RCC 7860 (cell line): ENCODE data around the gene SLC17A2.
"Not testable (repeated sequence)": the region's sequence is repeated elsewhere in the genome, so short reads cannot be mapped to it uniquely, and the experiment has no call there.

Experiments used
- DNase-seq: peaks from one replicate; pipeline ENCODE4 v3.0.0-alpha.2; 2015; ENCODE audit warnings: low spot score
- FAIRE-seq: peaks from 2 replicates; lab custom pipeline; 2012; peaks lifted over from hg19 to GRCh38; lab: Jason Lieb, UNC

SLC17A2 gene

DNA sequence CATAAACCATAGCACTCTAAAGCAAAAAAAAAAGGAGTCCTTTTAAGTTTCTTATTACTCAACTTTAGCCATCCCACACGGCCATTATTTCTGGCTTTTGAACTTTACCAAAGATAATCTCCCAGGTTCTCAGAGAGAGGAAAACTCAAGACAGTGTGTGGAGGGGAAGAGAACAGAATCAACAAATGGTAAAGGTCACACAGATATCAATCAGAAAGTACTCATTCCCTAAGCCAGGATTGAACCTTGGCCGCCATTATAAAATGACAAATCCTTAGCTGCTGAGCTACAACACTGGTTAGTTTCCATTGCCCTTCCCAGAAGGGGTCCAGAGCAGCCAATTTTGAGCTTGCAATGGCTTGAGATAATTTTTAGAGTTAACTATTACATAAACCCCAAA lies 22.0 kb upstream of the SLC17A2 start:
- FAIRE-seq (no peak), DNase-seq (no peak)

GRCh38 chr6:25951296-25952032 lies 21.0 kb upstream of the SLC17A2 start:
- DNase-seq (no peak), FAIRE-seq (no peak)

GRCh38 chr6:25950297-25950696 lies 19.8 kb upstream of the SLC17A2 start:
- no peak for DNase-seq
- FAIRE-seq: no peak

DNA sequence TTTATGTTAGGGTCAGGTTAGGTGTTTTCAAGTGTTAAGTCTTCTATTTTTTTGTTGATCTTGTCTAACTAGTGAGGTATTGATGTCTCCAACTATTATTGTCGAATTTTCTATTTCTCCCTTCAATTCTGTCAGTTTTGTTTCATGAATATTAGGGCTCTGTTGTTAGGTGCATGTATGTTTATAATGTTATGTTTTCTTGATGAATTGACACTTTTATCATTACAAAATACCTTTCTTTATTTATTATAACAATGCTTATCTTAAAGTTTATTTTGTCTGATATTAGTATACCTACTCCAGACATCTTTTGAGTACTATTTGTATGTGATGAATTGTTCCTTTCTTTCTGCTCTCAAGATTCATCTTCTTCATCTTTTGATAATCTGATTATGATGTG lies 19.2 kb upstream of the SLC17A2 start:
- DNase-seq (no peak), FAIRE-seq (no peak)

DNA sequence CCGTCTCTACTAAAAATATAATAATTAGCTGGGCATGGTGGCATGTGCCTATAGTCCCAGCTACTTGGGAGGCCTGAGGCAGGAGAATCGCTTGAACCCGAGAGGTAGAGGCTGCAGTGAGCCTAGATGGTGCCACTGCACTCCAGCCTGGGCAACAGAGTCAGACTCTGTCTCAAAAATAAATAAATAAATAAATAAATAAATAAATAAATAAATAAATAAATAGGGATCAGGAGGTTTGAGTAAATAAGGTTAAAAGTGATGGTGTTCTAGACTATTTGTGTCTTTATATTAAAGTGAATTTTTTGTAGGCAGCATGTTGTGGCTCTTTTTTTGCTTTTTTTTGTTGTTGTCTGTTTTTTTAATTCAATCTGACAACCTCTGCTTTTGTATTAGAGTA lies 17.0 kb upstream of the SLC17A2 start:
- not testable (repeated sequence) for FAIRE-seq, DNase-seq

GRCh38 chr6:25946631-25947030 lies 16.1 kb upstream of the SLC17A2 start:
- DNase-seq (no peak), FAIRE-seq (no peak)

DNA sequence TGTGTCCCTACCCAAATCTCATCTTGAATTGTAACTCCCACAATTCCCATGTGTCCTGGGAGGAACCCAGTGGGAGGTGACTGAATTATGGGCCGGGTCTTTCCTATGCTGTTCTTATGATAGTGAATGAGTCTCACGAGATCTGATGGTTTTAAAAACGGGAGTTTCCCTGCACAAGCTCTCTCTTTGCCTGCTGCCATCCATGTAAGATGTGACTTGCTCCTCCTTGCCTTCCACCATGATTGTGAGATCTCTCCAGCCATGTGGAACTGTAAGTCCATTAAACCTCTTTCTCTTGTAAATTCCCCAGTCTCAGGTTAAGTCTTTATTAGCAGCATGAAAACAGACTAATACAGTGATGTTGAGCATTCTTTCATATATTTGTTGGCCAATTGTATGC lies 15.2 kb upstream of the SLC17A2 start:
- FAIRE-seq: not testable (repeated sequence)

GRCh38 chr6:25944688-25945574 lies 14.4 kb upstream of the SLC17A2 start:
- FAIRE-seq (no peak), DNase-seq (no peak)

More for the DNA sequence above, 15.2 kb upstream of the SLC17A2 start:
- not testable (repeated sequence) for DNase-seq

DNA sequence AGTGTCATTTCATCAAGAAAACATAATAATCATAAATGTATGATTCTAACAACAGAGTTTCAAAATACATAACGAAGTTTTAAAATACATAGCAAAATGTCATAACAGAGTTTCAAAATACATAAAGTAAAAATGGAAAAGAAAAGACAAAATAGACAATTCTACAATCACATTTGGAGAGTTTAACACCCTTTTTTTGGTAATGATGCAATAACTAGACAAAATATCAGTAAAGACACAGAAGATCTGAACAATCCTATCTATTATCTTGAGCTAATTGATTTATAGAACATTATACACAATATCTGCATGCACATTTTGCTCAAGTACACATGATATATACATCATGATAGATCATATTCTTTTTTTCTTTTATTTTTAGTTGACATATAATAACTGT lies 13.4 kb upstream of the SLC17A2 start:
- no peak for FAIRE-seq
- no peak for DNase-seq

GRCh38 chr6:25942561-25943147 lies 12.2 kb upstream of the SLC17A2 start:
- FAIRE-seq (peak; percentile 40), DNase-seq (peak; percentile 26)

DNA sequence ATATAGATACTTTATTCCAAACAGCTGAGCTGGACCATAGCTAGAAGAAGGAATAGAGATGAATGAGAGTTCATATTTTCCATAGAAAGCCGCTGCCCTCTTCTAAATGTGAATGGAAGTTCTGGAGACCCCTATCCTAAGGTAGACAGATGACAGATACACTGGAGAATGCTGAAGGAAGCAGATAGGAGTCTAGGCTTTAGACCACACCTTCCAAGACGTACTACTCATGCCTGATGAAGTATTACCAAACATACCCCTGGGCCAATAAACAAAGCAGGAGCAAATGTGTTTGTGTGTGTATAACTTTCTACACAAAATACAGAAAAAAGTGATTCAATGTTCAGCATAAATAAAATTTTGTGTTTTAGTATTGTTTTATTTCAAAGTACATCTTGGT lies 9.1 kb upstream of the SLC17A2 start:
- no peak for FAIRE-seq
- DNase-seq: no peak

- FAIRE-seq (no peak), DNase-seq (no peak)
Measured at GRCh38 chr6:25935953-25936352, 5.5 kb upstream of the SLC17A2 start.

- DNase-seq (no peak), FAIRE-seq (no peak)
Measured at GRCh38 chr6:25934735-25935313, 4.3 kb upstream of the SLC17A2 start.

DNA sequence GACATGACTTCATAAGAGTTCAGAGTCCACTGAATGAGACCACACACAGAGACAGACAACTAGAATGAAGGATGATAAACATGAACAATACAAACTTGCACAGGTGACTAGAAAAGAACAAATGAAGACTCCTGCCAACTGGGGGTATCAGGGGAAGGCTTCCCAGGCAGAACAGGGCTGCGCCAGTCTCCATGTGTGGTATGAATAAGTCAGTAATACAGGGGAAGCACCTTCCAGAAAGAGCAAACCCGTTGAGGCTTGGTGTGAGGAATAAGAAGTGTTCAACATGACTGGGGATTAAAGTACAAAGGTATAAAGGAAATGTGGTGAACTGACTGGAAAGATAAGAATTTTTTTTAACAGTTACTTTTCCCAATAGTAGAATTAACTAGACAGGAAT lies 3.7 kb upstream of the SLC17A2 start:
- FAIRE-seq: no peak
- DNase-seq: no peak

DNA sequence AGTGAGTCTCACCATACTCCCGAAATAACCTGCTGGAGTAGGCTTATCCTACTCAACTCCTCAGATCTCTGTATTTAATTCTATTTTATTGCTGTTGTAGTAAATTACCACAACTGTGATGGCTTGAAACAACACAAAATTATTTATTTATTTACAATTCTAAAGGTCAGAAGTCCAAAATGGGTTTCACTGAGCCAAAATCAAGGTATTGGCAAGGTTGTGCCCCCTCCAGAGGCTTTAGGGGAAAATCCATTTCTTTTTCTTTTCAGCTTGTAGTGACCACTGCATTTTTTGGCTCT lies 869 bp upstream of the SLC17A2 start:
- FAIRE-seq: no peak
- no peak for DNase-seq

DNA sequence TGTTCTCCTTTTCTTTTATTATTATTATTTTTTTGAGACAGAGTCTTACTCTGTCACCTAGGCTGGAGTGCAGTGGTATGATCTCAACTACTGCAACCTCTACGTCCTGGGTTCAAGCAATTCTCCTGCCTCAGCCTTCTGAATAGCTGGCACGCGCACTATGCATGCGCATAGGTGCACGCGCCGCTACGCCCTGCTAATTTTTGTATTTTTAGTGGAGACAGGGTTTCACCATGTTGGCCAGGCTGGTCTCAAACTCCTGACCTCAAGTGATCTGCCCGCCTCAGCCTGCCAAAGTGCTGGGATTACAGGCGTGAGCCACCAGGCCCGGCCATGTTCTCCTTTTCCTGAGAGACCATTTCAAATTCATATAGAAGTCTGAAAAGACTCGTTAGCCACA lies 706 bp downstream of the SLC17A2 start:
- DNase-seq, FAIRE-seq: not testable (repeated sequence)

- no peak for FAIRE-seq
Measured at GRCh38 chr6:25928562-25929324, 1.7 kb downstream of the SLC17A2 start.

GRCh38 chr6:25927756-25928216 lies 2.7 kb downstream of the SLC17A2 start:
- no peak for FAIRE-seq
- no peak for DNase-seq

More at GRCh38 chr6:25928562-25929324, 1.7 kb downstream of the SLC17A2 start:
- no peak for DNase-seq

- DNase-seq: no peak
- FAIRE-seq: no peak
Measured at GRCh38 chr6:25927178-25927577, 3.3 kb downstream of the SLC17A2 start.

- FAIRE-seq (no peak), DNase-seq (no peak)
Measured at GRCh38 chr6:25925876-25926275, 4.6 kb downstream of the SLC17A2 start.

GRCh38 chr6:25922301-25922700 lies 8.2 kb downstream of the SLC17A2 start:
- no peak for FAIRE-seq
- no peak for DNase-seq
